ENCODE data around the gene WDR37. TPM values are rescaled to one million over a fixed set of nuclear protein-coding genes. Genes with fewer than 3 reads are reported as not detected.

WDR37 gene
- polyA plus RNA-seq, 1 donor (not counting 4 experiments of a cell fraction or from before 2014, with no cell fraction given) = 16.0 TPM

GRCh38 chr10:1136268-1136667 is 80.1 kb downstream of the WDR37 start:
- Histone ChIP-seq H3K9me3 (ENCODE audit: control insufficient read depth, low read depth, low read length) (no peaks in the 10 kb centered on the region), H3K4me3 (ENCODE audit: control insufficient read depth in 2 of 3, extremely low read depth in 1 of 3, insufficient read depth in 2 of 3, low read depth in 1 of 3, low read length in 3 of 3) (no peak overlapping the region), H3K27ac (ENCODE audit: control insufficient read depth, insufficient read depth, low read length) (no peak overlapping the region), H3K79me2 (ENCODE audit: control insufficient read depth, insufficient read depth, low read length) (no peaks in the 10 kb centered on the region), H4K20me1 (ENCODE audit: control insufficient read depth, extremely low read depth, insufficient read depth, low read length) (no peaks in the 10 kb centered on the region), H3K9me1 (ENCODE audit: control insufficient read depth, extremely low read depth, insufficient read depth, low read length) (no peaks in the 10 kb centered on the region), H3K36me3 (ENCODE audit: control insufficient read depth in 2 of 2, extremely low read depth in 1 of 2, insufficient read depth in 2 of 2, low read length in 2 of 2) (peaks cover 3 to 4% of the 10 kb centered on the region in 2 experiments), H3K4me1 (ENCODE audit: control insufficient read depth, extremely low read depth, insufficient read depth, low read length) (no peaks in the 10 kb centered on the region), H3K9ac (ENCODE audit: control insufficient read depth, extremely low read depth, insufficient read depth, low read length) (no peak overlapping the region), H3K27me3 (ENCODE audit: control insufficient read depth, extremely low read depth, insufficient read depth, low read length) (no peaks in the 10 kb centered on the region), H3K4me2 (ENCODE audit: control insufficient read depth, extremely low read depth, insufficient read depth, low read depth, low read length) (no peak overlapping the region), H2AFZ (ENCODE audit: control insufficient read depth, low read length) (no peak overlapping the region)
- dilution Hi-C loops (cut with MboI; ENCODE audit: extremely low pct_ligation_motif_present, low sequenced_read_pairs) = no loop called here
- no peak for DNase-seq (ENCODE audit: low read depth, low spot score)
- no peak for FAIRE-seq
- TF ChIP-seq CTCF (optimal IDR thresholded peaks at IDR 0.05 in 1 of 3, IDR thresholded peaks at IDR 0.05 in 1 of 3, conservative IDR thresholded peaks at IDR 0.05 in 1 of 3; ENCODE audit: extremely low read depth in 1 of 3, insufficient read depth in 2 of 3, low read length in 3 of 3) (no peak), EZH2 (IDR thresholded peaks at IDR 0.05; ENCODE audit: low read length) (no peak)

GRCh38 chr10:1137499-1138163 is 81.4 kb downstream of the WDR37 start:
- Histone ChIP-seq H3K4me1 (ENCODE audit: control insufficient read depth, extremely low read depth, insufficient read depth, low read length) (no peaks in the 10 kb centered on the region), H3K9me3 (ENCODE audit: control insufficient read depth, low read depth, low read length) (no peaks in the 10 kb centered on the region), H3K4me3 (ENCODE audit: control insufficient read depth in 2 of 3, extremely low read depth in 1 of 3, insufficient read depth in 2 of 3, low read depth in 1 of 3, low read length in 3 of 3) (no peak overlapping the region), H3K79me2 (ENCODE audit: control insufficient read depth, insufficient read depth, low read length) (no peaks in the 10 kb centered on the region), H4K20me1 (ENCODE audit: control insufficient read depth, extremely low read depth, insufficient read depth, low read length) (no peaks in the 10 kb centered on the region), H2AFZ (ENCODE audit: control insufficient read depth, low read length) (no peak overlapping the region), H3K27me3 (ENCODE audit: control insufficient read depth, extremely low read depth, insufficient read depth, low read length) (no peaks in the 10 kb centered on the region), H3K27ac (ENCODE audit: control insufficient read depth, insufficient read depth, low read length) (no peak overlapping the region), H3K9ac (ENCODE audit: control insufficient read depth, extremely low read depth, insufficient read depth, low read length) (no peak overlapping the region), H3K36me3 (ENCODE audit: control insufficient read depth in 2 of 2, extremely low read depth in 1 of 2, insufficient read depth in 2 of 2, low read length in 2 of 2) (peaks cover 0 to 1% of the 10 kb centered on the region in 2 experiments), H3K9me1 (ENCODE audit: control insufficient read depth, extremely low read depth, insufficient read depth, low read length) (no peaks in the 10 kb centered on the region), H3K4me2 (ENCODE audit: control insufficient read depth, extremely low read depth, insufficient read depth, low read depth, low read length) (no peak overlapping the region)
- no peak for FAIRE-seq
- TF ChIP-seq CTCF (optimal IDR thresholded peaks at IDR 0.05 in 1 of 3, IDR thresholded peaks at IDR 0.05 in 1 of 3, conservative IDR thresholded peaks at IDR 0.05 in 1 of 3; ENCODE audit: extremely low read depth in 1 of 3, insufficient read depth in 2 of 3, low read length in 3 of 3) (no peak), EZH2 (IDR thresholded peaks at IDR 0.05; ENCODE audit: low read length) (no peak)
- dilution Hi-C loops (cut with MboI; ENCODE audit: extremely low pct_ligation_motif_present, low sequenced_read_pairs) = no loop called here
- DNase-seq (ENCODE audit: low read depth, low spot score) = no peak
